ENCODE data around the gene ANKRD33B.

DNA sequence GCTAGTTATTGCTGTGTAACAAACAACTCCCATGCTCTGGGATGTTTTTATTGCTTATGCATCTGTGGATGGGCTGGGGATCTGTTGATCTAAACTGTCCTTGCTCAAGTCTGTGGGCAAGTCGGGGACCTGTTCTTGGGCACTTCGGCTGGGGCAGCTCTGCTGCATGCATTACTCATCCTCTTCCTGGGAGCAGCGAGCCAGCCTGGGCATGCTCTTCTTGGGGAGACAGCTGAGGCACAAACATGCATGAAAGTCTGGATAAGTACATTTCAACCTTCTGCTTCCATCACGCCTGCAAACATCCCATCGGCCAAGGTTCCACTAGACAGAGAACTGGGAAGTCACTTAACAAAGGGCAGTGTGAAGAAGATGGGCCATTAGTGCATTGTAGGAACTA, 66.3 kb downstream of the ANKRD33B start:
- TF ChIP-seq POLR2AphosphoS5 (IDR thresholded peaks at IDR 0.05) (no peak), POLR2A (IDR thresholded peaks at IDR 0.05) (no peak)

Measured in breast epithelium (tissue), 3 donors.